ENCODE data around the gene B4GALNT1.

- TF ChIP-seq, protein P1, sequence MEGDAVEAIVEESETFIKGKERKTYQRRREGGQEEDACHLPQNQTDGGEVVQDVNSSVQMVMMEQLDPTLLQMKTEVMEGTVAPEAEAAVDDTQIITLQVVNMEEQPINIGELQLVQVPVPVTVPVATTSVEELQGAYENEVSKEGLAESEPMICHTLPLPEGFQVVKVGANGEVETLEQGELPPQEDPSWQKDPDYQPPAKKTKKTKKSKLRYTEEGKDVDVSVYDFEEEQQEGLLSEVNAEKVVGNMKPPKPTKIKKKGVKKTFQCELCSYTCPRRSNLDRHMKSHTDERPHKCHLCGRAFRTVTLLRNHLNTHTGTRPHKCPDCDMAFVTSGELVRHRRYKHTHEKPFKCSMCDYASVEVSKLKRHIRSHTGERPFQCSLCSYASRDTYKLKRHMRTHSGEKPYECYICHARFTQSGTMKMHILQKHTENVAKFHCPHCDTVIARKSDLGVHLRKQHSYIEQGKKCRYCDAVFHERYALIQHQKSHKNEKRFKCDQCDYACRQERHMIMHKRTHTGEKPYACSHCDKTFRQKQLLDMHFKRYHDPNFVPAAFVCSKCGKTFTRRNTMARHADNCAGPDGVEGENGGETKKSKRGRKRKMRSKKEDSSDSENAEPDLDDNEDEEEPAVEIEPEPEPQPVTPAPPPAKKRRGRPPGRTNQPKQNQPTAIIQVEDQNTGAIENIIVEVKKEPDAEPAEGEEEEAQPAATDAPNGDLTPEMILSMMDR (conservative IDR thresholded peaks at IDR 0.05; ENCODE audit: low read length), result no peak
- TF ChIP-seq EZH2phosphoT487 (IDR thresholded peaks at IDR 0.05; ENCODE audit: borderline replicate concordance, low read depth, low read length), result no peak
These were observed 10.4 kb downstream of the B4GALNT1 start for GRCh38 chr12:57622293-57623245.
